ENCODE data around the gene CMTM1.

DNA sequence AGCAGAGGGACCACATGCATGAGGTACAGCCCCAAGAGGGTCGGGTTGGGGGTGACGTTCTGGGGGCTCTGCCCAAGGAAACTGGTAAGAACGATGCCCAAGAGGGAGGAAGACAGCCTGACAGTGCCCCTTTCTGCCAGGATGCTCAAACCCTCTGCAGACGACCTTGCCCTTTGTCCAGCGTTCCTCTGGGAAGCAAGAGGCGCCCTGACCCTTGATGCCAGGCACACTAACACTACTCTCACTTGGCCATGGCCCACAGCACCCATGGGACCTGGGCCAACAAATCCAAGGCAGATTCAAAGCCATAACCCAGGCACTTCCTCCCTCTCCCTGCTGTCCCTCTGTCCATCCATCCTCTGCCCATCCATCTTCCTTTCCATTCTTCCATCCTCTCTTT is 36.8 kb upstream of the CMTM1 start:
- TF ChIP-seq, protein P1, sequence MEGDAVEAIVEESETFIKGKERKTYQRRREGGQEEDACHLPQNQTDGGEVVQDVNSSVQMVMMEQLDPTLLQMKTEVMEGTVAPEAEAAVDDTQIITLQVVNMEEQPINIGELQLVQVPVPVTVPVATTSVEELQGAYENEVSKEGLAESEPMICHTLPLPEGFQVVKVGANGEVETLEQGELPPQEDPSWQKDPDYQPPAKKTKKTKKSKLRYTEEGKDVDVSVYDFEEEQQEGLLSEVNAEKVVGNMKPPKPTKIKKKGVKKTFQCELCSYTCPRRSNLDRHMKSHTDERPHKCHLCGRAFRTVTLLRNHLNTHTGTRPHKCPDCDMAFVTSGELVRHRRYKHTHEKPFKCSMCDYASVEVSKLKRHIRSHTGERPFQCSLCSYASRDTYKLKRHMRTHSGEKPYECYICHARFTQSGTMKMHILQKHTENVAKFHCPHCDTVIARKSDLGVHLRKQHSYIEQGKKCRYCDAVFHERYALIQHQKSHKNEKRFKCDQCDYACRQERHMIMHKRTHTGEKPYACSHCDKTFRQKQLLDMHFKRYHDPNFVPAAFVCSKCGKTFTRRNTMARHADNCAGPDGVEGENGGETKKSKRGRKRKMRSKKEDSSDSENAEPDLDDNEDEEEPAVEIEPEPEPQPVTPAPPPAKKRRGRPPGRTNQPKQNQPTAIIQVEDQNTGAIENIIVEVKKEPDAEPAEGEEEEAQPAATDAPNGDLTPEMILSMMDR (IDR thresholded peaks at IDR 0.05): no peak
- TF ChIP-seq ZFX (IDR thresholded peaks at IDR 0.05; ENCODE audit: borderline replicate concordance): no peak
